Renal cortex interstitium (tissue), 11 donors: Measurements from ENCODE around the gene NUMB. TPM values are rescaled to one million over a fixed set of nuclear protein-coding genes. Genes with fewer than 3 reads are reported as not detected.
"Not testable (repeated sequence)": the region's sequence is repeated elsewhere in the genome, so short reads cannot be mapped to it uniquely, and the experiment has no call there.

Experiments
- DNase-seq, 11 donors: peaks; one replicate each; pipeline ENCODE4 v3.0.0-alpha.2; 2013; ENCODE audit warnings: low read depth in 9 of 11, low spot score in 4 of 11; ENCODE audit errors: extremely low read depth in 1 of 11
- polyA plus RNA-seq, 3 donors: library from polyadenylated mRNA; unstranded; fragments of 120-200 nt; gene quantifications; one replicate each; pipeline ENCODE4 v1.2.1, GENCODE V29; 2013; ENCODE audit not compliant: insufficient read length in 3 of 3

Gene NUMB
- polyA plus RNA-seq, 3 donors: 78.3 to 112 (median 87.8) TPM

GRCh38 chr14:73325630-73326299 lies 132.6 kb downstream of the NUMB start:
- DNase-seq: no peak

DNA sequence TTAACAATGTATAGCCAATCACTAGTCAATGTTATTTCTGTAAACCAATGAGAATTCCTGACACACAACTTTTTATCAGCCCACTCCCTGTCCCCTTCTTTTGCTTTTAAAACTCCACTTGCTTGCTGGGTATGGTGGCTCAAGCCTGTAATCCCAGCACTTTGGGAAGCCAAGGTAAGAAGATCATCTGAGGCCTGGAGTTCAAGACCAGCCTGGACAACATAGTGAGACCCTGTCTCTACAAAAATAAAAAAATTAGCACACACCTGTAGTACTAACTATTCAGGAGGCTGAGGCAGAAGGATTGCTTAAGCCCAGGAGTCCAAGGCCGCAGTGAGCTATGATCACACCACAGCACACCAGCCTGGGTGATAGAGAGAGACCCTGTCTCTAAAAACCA lies 133.3 kb downstream of the NUMB start:
- DNase-seq: no peak

DNA sequence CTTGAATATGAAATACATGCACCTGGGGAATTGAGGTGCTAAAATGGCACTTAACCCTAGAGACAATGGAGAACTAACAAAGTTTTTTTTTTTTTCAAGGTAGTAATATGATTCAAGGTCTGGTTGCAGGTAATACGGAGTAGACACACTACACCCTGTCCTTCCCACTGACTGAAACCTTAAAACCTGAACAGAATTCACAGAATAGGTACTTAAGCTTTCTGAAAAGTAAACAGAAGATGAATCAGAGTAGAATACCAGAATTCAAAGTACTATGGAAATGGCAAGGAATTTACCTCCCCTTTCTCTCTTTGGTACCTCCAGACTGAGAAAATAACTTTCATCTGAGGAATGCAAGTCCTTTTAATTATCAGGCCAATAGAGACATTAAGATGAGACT lies 133.8 kb downstream of the NUMB start:
- no peak for DNase-seq

DNA sequence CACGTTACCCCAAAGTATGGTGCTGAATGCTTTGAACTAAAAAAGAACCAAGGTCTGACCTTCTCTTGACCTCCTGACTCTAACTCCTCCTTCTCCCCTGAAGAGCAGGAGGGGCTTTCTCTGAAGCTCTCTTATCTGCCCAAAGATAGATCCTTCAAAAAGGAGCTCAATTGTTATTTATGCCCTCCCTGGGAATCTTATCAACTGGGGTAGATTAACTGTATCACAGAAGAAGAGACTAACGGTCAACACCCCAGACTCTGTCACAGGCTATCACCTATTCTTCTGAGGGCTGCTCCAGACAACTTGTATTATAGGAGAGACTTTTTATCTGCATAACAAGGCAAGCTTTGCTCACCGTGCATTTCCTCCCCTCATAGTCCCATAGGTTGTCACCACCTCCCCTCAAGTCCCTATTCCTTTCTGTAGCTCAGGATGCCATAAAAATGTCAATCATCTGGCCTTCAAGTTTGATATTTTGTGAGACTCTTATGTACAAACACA lies 134.4 kb downstream of the NUMB start:
- no peak for DNase-seq

GRCh38 chr14:73313151-73313550 lies 145.2 kb downstream of the NUMB start:
- DNase-seq: no peak

GRCh38 chr14:73312687-73313086 lies 145.7 kb downstream of the NUMB start:
- no peak for DNase-seq

GRCh38 chr14:73311708-73312030 lies 146.7 kb downstream of the NUMB start:
- DNase-seq: no peak

- not testable (repeated sequence) for DNase-seq
These were observed 149.1 kb downstream of the NUMB start for GRCh38 chr14:73309207-73309606.

DNA sequence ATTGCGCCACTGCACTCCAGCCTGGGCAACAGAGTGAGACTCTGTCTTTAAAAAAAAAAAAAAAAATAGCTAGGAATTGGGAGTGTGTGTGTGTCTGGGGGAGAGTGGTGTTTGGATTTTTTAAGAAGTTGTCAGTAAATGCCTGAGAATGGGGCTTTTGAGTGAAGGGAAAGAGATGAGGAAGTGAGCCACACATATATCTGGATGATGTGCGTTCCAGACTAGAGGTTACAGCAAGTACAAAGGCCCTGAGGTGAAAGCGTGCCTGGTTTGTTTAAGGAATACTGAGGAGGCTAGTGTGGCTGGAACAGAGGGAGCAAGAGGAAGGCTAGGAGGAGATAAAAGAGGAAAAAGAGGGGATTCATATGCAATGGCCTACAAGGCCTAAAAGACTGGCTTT lies 151.1 kb downstream of the NUMB start:
- no peak for DNase-seq

DNA sequence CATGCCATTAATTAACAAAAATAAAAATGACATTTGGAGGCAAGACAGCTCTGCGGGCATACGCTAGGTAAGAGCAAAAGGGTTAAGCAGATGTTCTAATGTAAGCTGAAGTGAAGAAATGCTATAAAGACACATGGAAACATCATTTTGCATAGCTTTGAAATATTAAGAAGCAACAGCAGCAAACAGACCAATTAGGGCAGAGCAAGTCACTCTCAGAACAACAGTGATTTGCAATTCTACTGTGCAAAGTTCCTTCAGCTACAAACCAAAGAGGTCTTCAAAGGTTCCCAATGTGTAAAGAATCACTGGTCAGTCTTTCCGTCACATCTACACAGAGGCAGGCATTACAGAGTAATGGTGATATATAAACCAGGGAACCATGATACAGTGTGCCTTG lies 152.8 kb downstream of the NUMB start:
- DNase-seq: no peak

DNA sequence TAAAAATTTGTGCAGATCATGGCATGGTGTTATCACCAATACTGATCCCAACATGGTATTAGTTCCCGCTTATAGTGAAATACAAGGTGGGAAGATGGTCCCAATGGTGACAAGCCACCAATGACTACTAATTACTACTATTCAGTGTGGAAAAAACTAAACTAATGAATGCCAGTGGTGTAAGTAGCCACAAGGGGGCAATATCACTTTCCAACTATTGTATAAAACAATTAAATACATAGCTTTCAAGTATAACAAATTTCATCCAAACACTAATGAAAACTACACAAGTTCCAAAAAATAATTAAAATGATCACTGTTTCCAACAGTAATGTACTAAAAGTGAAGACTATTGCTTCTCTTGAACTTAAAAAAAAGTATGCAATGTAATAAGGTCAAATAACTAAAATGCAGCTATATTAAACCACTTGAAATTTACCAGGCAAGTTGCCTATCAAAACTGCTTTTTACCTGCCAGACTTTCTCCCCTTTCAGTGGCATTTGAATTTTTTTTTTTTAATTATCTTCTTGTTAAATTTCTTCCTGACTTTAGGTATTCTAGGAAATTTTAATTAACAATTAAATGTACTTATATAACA lies 163.0 kb downstream of the NUMB start:
- peak in 5 of 11 donors; percentile 17 to 48 (median 30) for DNase-seq

GRCh38 chr14:73293782-73294781 lies 164.3 kb downstream of the NUMB start:
- no peak for DNase-seq

DNA sequence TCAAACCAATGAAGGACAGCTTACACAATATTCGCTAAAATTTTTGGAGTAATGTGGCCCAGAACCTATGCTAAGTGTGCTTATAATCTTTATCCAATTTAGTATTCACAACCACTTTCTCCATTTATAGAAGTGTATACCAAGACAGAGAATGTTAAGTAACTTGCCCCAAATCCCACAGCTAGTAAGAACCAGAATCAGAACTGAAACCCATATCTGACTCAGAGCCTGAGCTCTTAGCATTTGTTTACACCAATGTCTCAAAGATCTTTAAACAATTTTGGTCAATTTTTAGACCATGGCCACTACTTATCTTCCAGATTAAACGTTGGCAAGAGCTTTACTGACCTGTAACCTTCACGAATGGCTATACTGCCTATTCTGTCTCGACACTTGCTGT lies 168.1 kb downstream of the NUMB start:
- DNase-seq: no peak

DNA sequence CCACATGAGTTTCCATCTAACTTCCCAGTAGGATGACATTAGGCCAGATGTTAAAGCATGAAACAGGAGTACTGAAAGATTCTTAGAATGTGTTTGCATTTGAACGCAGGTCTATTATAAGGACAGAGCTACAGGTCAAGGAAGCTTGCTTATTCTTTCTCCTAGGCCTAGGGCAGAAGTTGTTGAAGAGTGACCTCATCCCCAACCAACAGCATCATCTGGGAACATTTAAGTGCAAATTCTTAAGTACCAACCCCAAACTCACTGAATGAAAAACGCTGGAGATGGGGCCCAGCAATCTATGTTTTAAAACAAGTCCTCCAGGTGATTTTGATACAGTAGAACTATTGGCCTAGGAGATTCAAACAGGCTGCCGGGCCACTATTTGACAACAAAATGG lies 168.6 kb downstream of the NUMB start:
- no peak for DNase-seq

DNA sequence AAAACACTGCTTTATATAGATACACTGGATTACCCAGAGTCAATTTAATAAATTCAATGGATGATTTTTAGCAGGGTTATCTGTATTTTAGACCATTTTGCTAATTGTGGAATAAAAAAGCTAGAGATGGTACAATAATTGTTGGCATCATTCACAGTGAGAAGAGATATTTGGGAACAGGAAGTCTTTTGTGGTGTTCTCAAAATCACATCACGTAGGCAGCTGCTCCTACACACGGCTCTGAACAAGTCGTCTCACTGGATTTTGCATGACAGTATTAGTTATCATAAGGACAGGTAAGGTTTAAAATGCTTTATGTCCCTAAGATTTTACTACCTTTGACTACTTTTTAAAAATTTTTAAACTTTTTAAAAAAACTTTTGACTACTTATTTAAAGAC lies 169.0 kb downstream of the NUMB start:
- no peak for DNase-seq

DNA sequence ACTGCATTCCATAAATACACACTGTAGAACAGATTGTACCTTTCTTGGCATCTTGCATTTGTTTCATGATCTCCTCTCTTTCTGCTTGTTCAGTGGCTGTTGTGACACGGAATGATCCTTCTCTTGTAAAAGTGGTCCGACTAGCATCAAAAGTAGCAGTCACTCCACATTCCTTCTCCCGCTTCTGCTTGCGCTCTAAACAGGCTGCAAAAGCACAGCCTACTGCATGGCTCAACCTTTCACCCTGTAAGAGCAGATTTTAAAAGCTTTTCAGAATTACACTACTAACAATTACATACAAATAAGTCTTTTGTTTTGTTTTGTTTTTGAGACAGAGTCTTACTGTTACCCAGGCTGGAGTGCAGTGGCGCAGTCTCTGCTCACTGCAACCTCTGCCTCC lies 171.3 kb downstream of the NUMB start:
- no peak for DNase-seq

DNA sequence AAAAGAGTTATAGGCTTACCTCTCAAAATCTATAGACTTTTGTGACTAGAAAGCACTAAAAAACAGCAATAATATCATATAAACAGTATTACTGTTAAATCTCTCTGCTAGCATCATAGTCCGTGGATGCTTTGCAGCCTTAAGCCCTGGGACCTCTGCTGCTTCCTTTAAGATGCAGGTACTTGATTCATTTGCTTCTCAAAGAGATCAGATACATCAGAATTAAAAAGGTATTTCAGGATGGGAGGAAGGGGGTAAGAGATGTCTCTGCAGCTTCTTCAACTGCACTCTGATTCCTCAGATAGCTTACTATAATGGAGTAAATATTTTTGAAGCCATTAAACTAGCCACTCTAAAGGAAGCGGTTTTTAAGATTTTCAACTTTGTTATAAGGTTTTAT lies 171.7 kb downstream of the NUMB start:
- no peak for DNase-seq

DNA sequence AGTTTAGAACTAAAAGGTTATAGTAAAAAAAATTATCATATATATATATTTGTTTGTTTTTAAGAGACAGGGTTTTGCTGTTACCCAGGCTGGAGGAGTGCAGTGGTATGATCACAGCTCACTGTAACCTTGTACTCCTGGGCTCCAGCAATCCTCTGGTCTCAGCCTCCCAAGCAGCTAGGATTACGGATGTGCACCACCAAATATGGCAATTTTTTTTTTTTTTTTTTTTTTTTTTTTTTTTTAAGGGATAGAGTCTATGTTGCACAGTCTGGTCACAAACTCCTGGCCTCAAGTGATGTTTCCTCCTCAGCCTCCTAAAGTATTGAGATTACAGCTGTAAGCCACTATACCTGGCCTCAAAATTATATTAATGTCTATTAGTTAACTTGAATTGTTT lies 172.4 kb downstream of the NUMB start:
- no peak for DNase-seq

- DNase-seq: peak in 3 of 11 donors; percentile 10 to 31 (median 26)
These were observed 174.6 kb downstream of the NUMB start for GRCh38 chr14:73283608-73284379.
